Endothelial cell of umbilical vein (primary cell): ENCODE results near the gene ITPR1. TPM values are rescaled to one million over a fixed set of nuclear protein-coding genes. Genes with fewer than 3 reads are reported as not detected.

Experiments used
- BruUV-seq: library from RNA; stranded (reverse); fragments of 400-500 nt; replicated peaks from 2 replicates; lab custom pipeline; 2021; lab: Mats Ljungman, UMichigan
- CTCF ChIA-PET: fragments of 300-600, 350-600 bp; sonication (Branson Sonifier 250); formaldehyde crosslinking; loops from one replicate; lab custom pipeline; 2021; ENCODE audit warnings: antibody characterized with exemption, inconsistent platforms; lab: Charles Lee
- POLR2A ChIA-PET: fragments of 300-600, 350-600 bp; sonication (Branson Sonifier 250); formaldehyde crosslinking; loops from one replicate; lab custom pipeline; 2021; ENCODE audit warnings: antibody characterized with exemption, inconsistent platforms; lab: Charles Lee
- DNase-seq: peaks from one replicate; pipeline ENCODE4 v3.0.0-alpha.2; 2011; ENCODE audit warnings: low read depth, low spot score
- FAIRE-seq: peaks from 2 replicates; lab custom pipeline; 2011; peaks lifted over from hg19 to GRCh38; lab: Jason Lieb, UNC
- H2AFZ ChIP-seq: 2 replicates; pipeline ENCODE4 v1.6.0; 2012; ENCODE audit warnings: low read depth, low read length, control low read depth, inconsistent platforms
- H3K27ac ChIP-seq: 2 replicates; pipeline ENCODE4 v1.5.1; 2011; ENCODE audit warnings: low read depth, mild to moderate bottlenecking, control low read depth, low read length, moderate library complexity; ENCODE audit not compliant: insufficient read depth
- H3K27me3 ChIP-seq, 2 experiments: 2 replicates each; pipeline versions ENCODE4 v1.6.0 to v1.6.1; 2011; ENCODE audit warnings: low read length in 2 of 2, mixed read lengths in 1 of 2; ENCODE audit not compliant: control insufficient read depth in 2 of 2, insufficient read depth in 2 of 2
- H3K36me3 ChIP-seq, 2 experiments: 2 replicates in 1 of 2; 3 replicates in 1 of 2; pipeline ENCODE4 v1.5.1; 2011; ENCODE audit warnings: low read length in 2 of 2, mild to moderate bottlenecking in 1 of 2, moderate library complexity in 1 of 2; ENCODE audit not compliant: control insufficient read depth in 2 of 2, insufficient read depth in 2 of 2; ENCODE audit errors: extremely low read depth in 1 of 2
- H3K4me1 ChIP-seq: 3 replicates; pipeline ENCODE4 v1.5.1; 2011; ENCODE audit warnings: mild to moderate bottlenecking, low read length; ENCODE audit not compliant: control insufficient read depth, insufficient read depth; ENCODE audit errors: extremely low read depth
- H3K4me2 ChIP-seq: 2 replicates; pipeline ENCODE4 v1.6.1; 2011; ENCODE audit warnings: low read length, control low read depth, mixed read lengths; ENCODE audit not compliant: insufficient read depth
- H3K4me3 ChIP-seq, 3 experiments: fragments of 200-600 bp in 1 of 3; sonication (generic), shearing (Covaris generic) in 1 of 3; replicated peaks in 1 of 3; 2 replicates each; pipeline ENCODE4 v1.5.1; 2011 to 2016; ENCODE audit warnings: control low read depth in 3 of 3, low read length in 3 of 3, mild to moderate bottlenecking in 2 of 3, inconsistent platforms in 1 of 3, low read depth in 1 of 3, moderate library complexity in 1 of 3; ENCODE audit not compliant: insufficient read depth in 1 of 3
- H3K79me2 ChIP-seq: 2 replicates; pipeline ENCODE4 v1.6.0; 2012; ENCODE audit warnings: low read length, inconsistent platforms; ENCODE audit not compliant: control insufficient read depth, insufficient read depth
- H3K9ac ChIP-seq: replicated peaks from 2 replicates; pipeline ENCODE3; 2011; ENCODE audit warnings: low read length, control low read depth; ENCODE audit not compliant: insufficient read depth; ENCODE audit errors: extremely low read depth
- H3K9me1 ChIP-seq: replicated peaks from 3 replicates; pipeline ENCODE4 v1.6.0; 2011; ENCODE audit warnings: mild to moderate bottlenecking, low read length; ENCODE audit not compliant: control insufficient read depth, insufficient read depth; ENCODE audit errors: extremely low read depth
- H3K9me3 ChIP-seq: replicated peaks from 2 replicates; pipeline ENCODE4 v1.5.1; 2012; ENCODE audit warnings: low read length, inconsistent platforms; ENCODE audit not compliant: control insufficient read depth, insufficient read depth
- H4K20me1 ChIP-seq: replicated peaks from 2 replicates; pipeline ENCODE3; 2011; ENCODE audit warnings: mild to moderate bottlenecking, low read length; ENCODE audit not compliant: control insufficient read depth, insufficient read depth; ENCODE audit errors: extremely low read depth
- CTCF ChIP-seq, 2 donors: IDR thresholded peaks; 1 replicate in 1 of 2; 2 replicates in 1 of 2; pipeline ENCODE4 v1.5.1; 2011; ENCODE audit warnings: low read length in 2 of 2, mild to moderate bottlenecking in 2 of 2, moderate library complexity in 2 of 2, control low read depth in 1 of 2, inconsistent platforms in 1 of 2, low read depth in 1 of 2; ENCODE audit not compliant: insufficient read depth in 1 of 2; ENCODE audit errors: extremely low read depth in 1 of 2
- EZH2 ChIP-seq: IDR thresholded peaks from 2 replicates; pipeline ENCODE4 v1.6.1; 2012; ENCODE audit warnings: borderline replicate concordance, low read depth, mild to moderate bottlenecking, moderate library complexity, low read length, inconsistent platforms; ENCODE audit not compliant: severe bottlenecking
- FOS ChIP-seq: IDR thresholded peaks from 2 replicates; pipeline ENCODE4 v1.6.1; 2011; ENCODE audit warnings: mild to moderate bottlenecking, low read length, moderate library complexity, borderline replicate concordance; ENCODE audit not compliant: insufficient read depth
- GATA2 ChIP-seq: IDR thresholded peaks from 2 replicates; pipeline ENCODE4 v1.7.0; 2011; ENCODE audit warnings: low read depth, mild to moderate bottlenecking, moderate library complexity, mixed read lengths, low read length; ENCODE audit not compliant: insufficient read length, insufficient read depth
- JUN ChIP-seq: IDR thresholded peaks from 2 replicates; pipeline ENCODE4 v1.6.1; 2011; ENCODE audit warnings: borderline replicate concordance, low read depth; ENCODE audit not compliant: insufficient read length, insufficient read depth
- MAX ChIP-seq: IDR thresholded peaks from 2 replicates; pipeline ENCODE4 v1.6.1; 2011; ENCODE audit not compliant: insufficient read depth, insufficient read length
- MYC ChIP-seq: IDR thresholded peaks from one replicate; pipeline ENCODE4 v1.6.1; 2011; ENCODE audit warnings: mild to moderate bottlenecking, low read depth, low read length
- POLR2A ChIP-seq: IDR thresholded peaks from 2 replicates; pipeline ENCODE4 v1.6.1; 2012; ENCODE audit warnings: low read depth, mild to moderate bottlenecking, control low read depth, low read length
- POLR2AphosphoS5 ChIP-seq: IDR thresholded peaks from 2 replicates; pipeline ENCODE4 v1.6.1; 2012; ENCODE audit warnings: low read depth, mild to moderate bottlenecking, control low read depth, low read length, moderate library complexity; ENCODE audit not compliant: insufficient read depth
- dilution Hi-C: fragments of 300-500 bp; cut with MboI; formaldehyde crosslinking; loops from one replicate; pipeline ENCODE4 v1.15.0; 2019; ENCODE audit warnings: low sequenced_read_pairs; ENCODE audit not compliant: extremely low pct_ligation_motif_present
- intact Hi-C: fragments of 100-400 bp; cut with micrococcal nuclease; formaldehyde crosslinking; loops from one replicate; pipeline ENCODE4 v1.10.0; 2022
- polyA plus RNA-seq, 4 experiments: library from polyadenylated mRNA; depleted of rRNA in 3 of 4; stranded (reverse) in 3 of 4; unstranded in 1 of 4; fragments of >200 nt; gene quantifications; 2 replicates each; pipeline versions ENCODE4 v1.2.1 to v1.2.3, GENCODE V29; 2011 to 2012; ENCODE audit warnings: missing spikeins in 1 of 4
- total RNA-seq: library from RNA; stranded (reverse); gene quantifications from 2 replicates; pipeline ENCODE4 v1.2.3, GENCODE V29; 2021

Gene ITPR1
- total and polyA plus RNA-seq, 2 donors (not counting 3 experiments of a cell fraction or from before 2014, with no cell fraction given), result 5.1 to 16.1 TPM

GRCh38 chr3:4581920-4582611, 88.9 kb downstream of the ITPR1 start:
- DNase-seq (no peak), FAIRE-seq (no peak)
- peaks cover 1 to 4% of the 10 kb centered on the region in 2 experiments for H3K27me3 ChIP-seq
- BruUV-seq, result no TSS peak
- CTCF ChIA-PET, result interaction anchor here (0.8 to 3.6 kb wide), 2 partner anchors 39 to 231 kb away, joined by 3 to 44 read pairs; no protein-coding TSS in a partner anchor
- H3K79me2 ChIP-seq, result no peaks in the 10 kb centered on the region
- H4K20me1 ChIP-seq, result no peaks in the 10 kb centered on the region
- TF ChIP-seq MYC, result no peak
- no peak for TF ChIP-seq MAX
- no peak for TF ChIP-seq JUN
- no peak for TF ChIP-seq GATA2
- no peak for TF ChIP-seq POLR2AphosphoS5
- TF ChIP-seq EZH2, result no peak
- H2AFZ ChIP-seq, result no peak overlapping the region
- intact Hi-C loops, result no loop called here
- H3K9me1 ChIP-seq, result no peaks in the 10 kb centered on the region
- H3K4me3 ChIP-seq, result no peak overlapping the region
- no peaks in the 10 kb centered on the region for H3K4me1 ChIP-seq
- H3K9me3 ChIP-seq, result no peaks in the 10 kb centered on the region
- dilution Hi-C loops, result no loop called here
- H3K9ac ChIP-seq, result no peak overlapping the region
- no peaks in the 10 kb centered on the region for H3K36me3 ChIP-seq
- no peak overlapping the region for H3K4me2 ChIP-seq
- H3K27ac ChIP-seq, result no peak overlapping the region
- POLR2A ChIA-PET, result no interaction called here

GRCh38 chr3:4582624-4583023, 89.5 kb downstream of the ITPR1 start:
- Histone ChIP-seq H3K4me3 (no peak overlapping the region), H3K9me3 (no peaks in the 10 kb centered on the region), H3K27ac (no peak overlapping the region), H3K9me1 (no peaks in the 10 kb centered on the region), H3K36me3 (no peaks in the 10 kb centered on the region), H3K4me2 (no peak overlapping the region), H3K4me1 (no peaks in the 10 kb centered on the region), H3K79me2 (no peaks in the 10 kb centered on the region), H4K20me1 (no peaks in the 10 kb centered on the region), H3K27me3 (peaks cover 1 to 4% of the 10 kb centered on the region in 2 experiments), H2AFZ (no peak overlapping the region), H3K9ac (no peak overlapping the region)
- no peak for DNase-seq
- POLR2A ChIA-PET, result interaction anchor here (1.2 kb wide), 1 partner anchor 89 kb away, joined by 4 read pairs; the partner anchor contains the start of gene ITPR1
- no peak for FAIRE-seq
- BruUV-seq, result no TSS peak
- dilution Hi-C loops, result no loop called here
- no peak for TF ChIP-seq POLR2AphosphoS5
- TF ChIP-seq GATA2, result no peak
- no peak for TF ChIP-seq FOS
- no peak for TF ChIP-seq JUN
- TF ChIP-seq CTCF (IDR thresholded peaks at IDR 0.05; ENCODE audit: extremely low read depth in 1 of 2, insufficient read depth in 1 of 2, low read depth in 1 of 2, low read length in 2 of 2), result no peak
- TF ChIP-seq POLR2A, result no peak
- TF ChIP-seq MYC, result no peak
- TF ChIP-seq MAX, result no peak
- TF ChIP-seq EZH2, result no peak
- CTCF ChIA-PET, result interaction anchor here (0.8 to 3.6 kb wide), 3 partner anchors 39 to 232 kb away, joined by 3 to 44 read pairs (median 3); partner anchors contain the start of gene ITPR1
- intact Hi-C loops, result no loop called here
